ENCODE data around the gene SUN5. TPM values are rescaled to one million over a fixed set of nuclear protein-coding genes. Genes with fewer than 3 reads are reported as not detected.

The SUN5 gene
- total RNA-seq, 2 donors from 2014 or later = not detected

DNA sequence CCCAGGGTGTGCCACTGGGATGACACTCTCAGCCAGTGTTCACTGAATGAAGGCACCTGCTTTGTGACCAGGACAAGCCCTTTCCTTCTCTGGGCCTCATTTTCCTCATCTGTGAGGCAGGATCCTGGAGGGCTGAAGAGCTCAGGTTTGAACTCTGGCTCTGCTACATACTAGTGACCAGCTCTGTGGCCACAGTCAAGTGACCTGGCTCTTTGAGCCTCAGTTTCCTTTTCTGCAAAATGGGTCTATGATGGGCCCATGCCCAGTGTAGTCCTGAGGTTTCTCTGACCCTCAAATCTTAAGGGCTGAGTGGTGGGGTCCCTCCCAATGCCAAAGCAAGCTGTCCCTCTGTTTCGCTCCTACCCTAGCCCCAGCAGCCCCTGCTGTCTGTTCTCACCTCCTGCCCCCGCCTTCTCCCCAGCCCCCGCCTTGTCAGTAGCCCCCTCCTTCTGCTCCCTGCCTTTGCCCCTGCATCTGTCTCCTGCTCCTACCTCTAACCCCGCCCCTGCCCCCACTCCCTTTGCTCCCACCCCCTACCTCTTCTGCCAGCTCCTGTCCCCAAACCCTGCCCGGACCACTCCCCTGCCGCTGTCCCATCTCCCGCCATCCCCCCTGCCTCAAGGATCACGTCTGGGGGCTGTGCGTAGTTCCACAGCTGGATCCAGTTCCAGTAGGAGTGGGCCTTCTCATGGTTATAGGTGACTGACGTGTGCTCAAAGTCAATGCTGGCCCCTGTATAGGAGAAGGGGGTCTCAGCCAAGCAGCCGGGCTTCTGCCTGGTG, 17.0 kb downstream of the SUN5 start:
- no peak overlapping the region for H3K9ac ChIP-seq (ENCODE audit: extremely low read depth, low read length, poor library complexity, severe bottlenecking)
- no peak overlapping the region for H3K4me3 ChIP-seq (ENCODE audit: low read length)
- WGBS, 2 experiments (ENCODE audit: insufficient coverage in 1 of 2, insufficient read length in 1 of 2) = 91 to 95% methylated on average over 6 to 10 of the region's 11 CpGs
- H3K27ac ChIP-seq (ENCODE audit: low read depth, low read length) = no peak overlapping the region
- DNase-seq = no peak
- no peaks in the 10 kb centered on the region for H3K36me3 ChIP-seq (ENCODE audit: control insufficient read depth, insufficient read depth, low read length)
- TF ChIP-seq, protein P1, sequence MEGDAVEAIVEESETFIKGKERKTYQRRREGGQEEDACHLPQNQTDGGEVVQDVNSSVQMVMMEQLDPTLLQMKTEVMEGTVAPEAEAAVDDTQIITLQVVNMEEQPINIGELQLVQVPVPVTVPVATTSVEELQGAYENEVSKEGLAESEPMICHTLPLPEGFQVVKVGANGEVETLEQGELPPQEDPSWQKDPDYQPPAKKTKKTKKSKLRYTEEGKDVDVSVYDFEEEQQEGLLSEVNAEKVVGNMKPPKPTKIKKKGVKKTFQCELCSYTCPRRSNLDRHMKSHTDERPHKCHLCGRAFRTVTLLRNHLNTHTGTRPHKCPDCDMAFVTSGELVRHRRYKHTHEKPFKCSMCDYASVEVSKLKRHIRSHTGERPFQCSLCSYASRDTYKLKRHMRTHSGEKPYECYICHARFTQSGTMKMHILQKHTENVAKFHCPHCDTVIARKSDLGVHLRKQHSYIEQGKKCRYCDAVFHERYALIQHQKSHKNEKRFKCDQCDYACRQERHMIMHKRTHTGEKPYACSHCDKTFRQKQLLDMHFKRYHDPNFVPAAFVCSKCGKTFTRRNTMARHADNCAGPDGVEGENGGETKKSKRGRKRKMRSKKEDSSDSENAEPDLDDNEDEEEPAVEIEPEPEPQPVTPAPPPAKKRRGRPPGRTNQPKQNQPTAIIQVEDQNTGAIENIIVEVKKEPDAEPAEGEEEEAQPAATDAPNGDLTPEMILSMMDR (conservative IDR thresholded peaks at IDR 0.05) = no peak
- no peaks in the 10 kb centered on the region for H3K4me1 ChIP-seq (ENCODE audit: control insufficient read depth, insufficient read depth, low read length)
- Mint-ChIP-seq H3K27me3 (ENCODE audit: insufficient read depth) (no peaks in the 10 kb centered on the region), H3K27ac (peak overlapping the region; percentile 39), H3K36me3 (ENCODE audit: low read depth) (no peaks in the 10 kb centered on the region), H3K9me3 (no peaks in the 10 kb centered on the region), H3K4me3 (no peak overlapping the region), H3K4me1 (peaks cover 21% of the 10 kb centered on the region)
- H3K9me3 ChIP-seq (ENCODE audit: control insufficient read depth, low read length) = no peaks in the 10 kb centered on the region
- no peaks in the 10 kb centered on the region for H3K27me3 ChIP-seq (ENCODE audit: control insufficient read depth, insufficient read depth, low read length, poor library complexity, severe bottlenecking)

DNA sequence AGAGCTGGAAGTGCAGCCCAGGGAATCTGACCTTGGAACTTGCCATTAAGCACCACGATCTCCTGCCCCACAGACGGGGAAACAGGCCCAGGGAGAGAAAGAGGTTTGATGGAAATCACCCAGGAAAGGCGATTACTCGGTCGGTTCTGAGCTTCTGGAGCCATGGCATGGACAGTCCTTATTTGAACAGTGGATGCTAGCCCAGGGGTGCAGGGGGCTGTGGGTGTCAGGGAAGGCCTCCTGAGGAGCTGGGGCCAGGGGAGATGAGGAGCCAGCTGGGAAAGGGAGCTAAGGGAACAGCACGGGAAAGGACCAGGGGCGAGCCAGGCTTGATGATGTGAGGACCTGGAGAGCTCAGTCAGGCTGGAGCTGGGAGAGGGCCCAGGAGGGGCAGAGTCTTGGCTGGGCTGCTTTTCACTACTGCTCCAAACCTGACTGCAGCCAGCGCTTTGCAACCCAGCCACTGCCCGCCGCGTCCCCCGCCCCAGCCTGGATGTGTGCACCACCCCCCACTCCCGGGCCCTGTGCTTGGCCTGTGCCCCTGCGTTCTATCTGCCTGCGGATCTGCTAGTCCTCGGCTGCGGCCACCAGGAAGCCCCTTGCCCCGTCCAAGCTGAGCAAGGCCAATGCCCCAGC, 17.8 kb downstream of the SUN5 start:
- DNase-seq = no peak
- Histone ChIP-seq H3K27me3 (ENCODE audit: control insufficient read depth, insufficient read depth, low read length, poor library complexity, severe bottlenecking) (no peaks in the 10 kb centered on the region), H3K9ac (ENCODE audit: extremely low read depth, low read length, poor library complexity, severe bottlenecking) (no peak overlapping the region), H3K27ac (ENCODE audit: low read depth, low read length) (no peak overlapping the region), H3K36me3 (ENCODE audit: control insufficient read depth, insufficient read depth, low read length) (no peaks in the 10 kb centered on the region), H3K4me1 (ENCODE audit: control insufficient read depth, insufficient read depth, low read length) (no peaks in the 10 kb centered on the region), H3K4me3 (ENCODE audit: low read length) (no peak overlapping the region), H3K9me3 (ENCODE audit: control insufficient read depth, low read length) (no peaks in the 10 kb centered on the region)
- Mint-ChIP-seq H3K27me3 (ENCODE audit: insufficient read depth) (no peaks in the 10 kb centered on the region), H3K36me3 (ENCODE audit: low read depth) (no peaks in the 10 kb centered on the region), H3K9me3 (no peaks in the 10 kb centered on the region), H3K4me3 (no peak overlapping the region), H3K4me1 (peaks cover 21% of the 10 kb centered on the region), H3K27ac (peak overlapping the region; percentile 46)
- TF ChIP-seq, protein P1 (conservative IDR thresholded peaks at IDR 0.05) = no peak
- 80 to 92% methylated on average over 10 to 18 of the region's 18 CpGs for WGBS, 2 experiments (ENCODE audit: insufficient coverage in 1 of 2, insufficient read length in 1 of 2)

DNA sequence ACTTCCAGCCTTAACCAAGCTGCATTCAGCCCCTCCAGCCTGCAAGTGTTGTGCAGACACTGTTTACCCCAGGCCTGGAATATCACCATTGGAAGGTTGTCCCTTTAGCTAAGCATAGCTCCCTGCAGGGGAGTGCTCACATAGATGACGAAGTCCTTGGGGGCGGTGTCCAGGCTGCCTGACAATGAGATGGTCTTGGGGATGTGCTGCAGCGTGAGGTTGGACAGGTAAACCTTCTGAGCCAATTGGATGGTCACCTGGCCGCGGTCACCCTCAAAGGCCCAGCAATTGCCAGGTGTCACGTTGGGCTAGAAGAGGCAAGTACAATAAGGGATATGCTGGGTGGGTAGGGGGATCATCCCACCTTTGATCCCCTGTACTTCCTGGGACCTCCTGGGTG, 18.6 kb downstream of the SUN5 start:
- Histone ChIP-seq H3K9ac (ENCODE audit: extremely low read depth, low read length, poor library complexity, severe bottlenecking) (no peak overlapping the region), H3K4me3 (ENCODE audit: low read length) (no peak overlapping the region), H3K27ac (ENCODE audit: low read depth, low read length) (no peak overlapping the region), H3K9me3 (ENCODE audit: control insufficient read depth, low read length) (no peaks in the 10 kb centered on the region), H3K27me3 (ENCODE audit: control insufficient read depth, insufficient read depth, low read length, poor library complexity, severe bottlenecking) (no peaks in the 10 kb centered on the region), H3K36me3 (ENCODE audit: control insufficient read depth, insufficient read depth, low read length) (no peaks in the 10 kb centered on the region), H3K4me1 (ENCODE audit: control insufficient read depth, insufficient read depth, low read length) (no peaks in the 10 kb centered on the region)
- no peak for DNase-seq
- Mint-ChIP-seq H3K4me3 (no peak overlapping the region), H3K27ac (peak overlapping the region; percentile 20), H3K27me3 (ENCODE audit: insufficient read depth) (no peaks in the 10 kb centered on the region), H3K4me1 (peaks cover 21% of the 10 kb centered on the region), H3K36me3 (ENCODE audit: low read depth) (no peaks in the 10 kb centered on the region), H3K9me3 (no peaks in the 10 kb centered on the region)
- TF ChIP-seq, protein P1 (conservative IDR thresholded peaks at IDR 0.05) = no peak
- 90 to 97% methylated on average over 2 to 6 of the region's 6 CpGs for WGBS, 2 experiments (ENCODE audit: insufficient coverage in 1 of 2, insufficient read length in 1 of 2)
